NCI-H748 (cell line): ENCODE measurements around the gene UNC5B.
A peak's percentile ranks its signal among the peaks of the same experiment; 100 is the strongest.

Experiments used
- DNase-seq: peaks from one replicate; lab custom pipeline; 2025; ENCODE audit not compliant: unreplicated experiment; lab: John Stamatoyannopoulos, UW

Gene UNC5B

GRCh38 chr10:71337219-71337701 is 124.9 kb downstream of the UNC5B start:
- DNase-seq, result no peak

DNA sequence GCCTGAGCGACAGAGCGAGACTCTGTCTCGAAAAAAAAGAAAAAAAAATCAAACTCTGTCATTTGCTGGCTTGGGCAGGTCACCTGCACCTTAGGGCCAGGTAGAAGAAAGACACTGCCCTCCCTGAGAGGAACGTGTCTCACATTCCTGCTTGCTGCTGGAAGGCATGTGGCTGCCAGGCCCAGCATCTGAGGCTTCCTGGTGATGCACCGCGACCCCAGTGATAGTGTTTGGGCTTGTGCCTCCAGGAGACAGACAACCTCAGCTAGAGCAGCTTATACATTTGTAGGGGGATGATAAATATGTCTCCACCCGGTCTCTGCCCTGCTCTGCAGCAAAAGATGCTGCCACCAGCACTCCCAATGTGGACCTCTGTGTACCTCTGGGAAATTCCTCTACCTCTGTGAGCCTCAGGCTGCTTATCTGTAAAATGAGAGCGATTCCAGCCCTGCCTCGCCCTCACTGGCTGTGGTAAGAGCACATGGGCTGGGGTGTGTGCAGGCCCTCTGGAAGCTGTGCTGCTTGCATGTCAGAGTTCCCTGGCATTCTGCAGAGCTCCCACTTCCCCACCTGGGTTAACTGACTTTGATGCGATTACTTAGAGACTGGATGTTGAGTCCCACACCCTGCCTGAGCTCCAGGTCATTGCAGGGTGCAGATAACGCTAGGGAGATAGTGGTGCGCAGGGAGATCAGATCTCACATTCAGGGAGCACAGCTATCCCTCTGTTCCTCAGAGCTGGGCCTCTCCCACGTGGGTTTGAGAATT is 126.5 kb downstream of the UNC5B start:
- no peak for DNase-seq

- DNase-seq, result no peak
Measured at GRCh38 chr10:71339796-71340589, 127.6 kb downstream of the UNC5B start.

DNA sequence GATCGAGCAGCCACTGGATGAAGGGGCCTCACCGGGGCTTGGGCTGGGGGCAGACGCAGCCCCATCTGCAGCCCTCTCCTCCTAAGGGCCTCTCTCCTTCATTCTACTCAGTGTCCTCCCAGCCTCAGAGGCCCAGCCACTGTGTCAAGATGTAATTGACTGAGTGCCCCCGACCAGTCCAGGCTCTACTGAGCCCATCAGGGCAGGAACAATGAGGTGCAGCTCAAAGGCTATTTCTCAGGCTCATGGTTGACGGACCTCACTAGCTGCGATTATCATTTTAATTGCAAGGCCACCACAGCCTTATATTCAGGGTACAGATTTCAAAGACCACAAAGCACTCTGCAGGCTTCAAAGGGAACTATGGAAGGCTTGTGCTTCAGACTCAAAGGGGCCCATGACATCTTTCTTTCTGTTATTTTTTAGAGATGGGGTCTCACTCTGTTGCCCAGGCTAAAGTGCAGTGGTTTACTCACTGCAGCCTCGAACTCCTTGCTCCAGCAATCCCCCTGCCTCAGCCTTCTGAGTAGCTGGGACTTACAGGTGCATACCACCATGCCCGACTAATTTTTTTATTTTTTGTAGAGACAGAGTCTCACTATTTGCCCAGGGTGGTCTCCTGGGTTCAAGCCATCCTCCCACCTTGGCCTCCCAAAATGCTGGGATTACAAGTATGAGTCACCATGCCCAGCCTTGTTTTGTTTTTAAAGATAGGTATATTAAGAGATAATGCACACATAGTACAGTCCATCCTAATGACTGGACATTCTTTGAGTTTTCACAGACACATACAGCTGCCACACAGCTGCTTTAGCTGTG is 130.4 kb downstream of the UNC5B start:
- no peak for DNase-seq

- DNase-seq, result no peak
Measured at GRCh38 chr10:71343392-71343773, 131.0 kb downstream of the UNC5B start.

- DNase-seq, result no peak
Measured at GRCh38 chr10:71344154-71344925, 132.0 kb downstream of the UNC5B start.

GRCh38 chr10:71344993-71345480 is 132.7 kb downstream of the UNC5B start:
- DNase-seq, result no peak

DNA sequence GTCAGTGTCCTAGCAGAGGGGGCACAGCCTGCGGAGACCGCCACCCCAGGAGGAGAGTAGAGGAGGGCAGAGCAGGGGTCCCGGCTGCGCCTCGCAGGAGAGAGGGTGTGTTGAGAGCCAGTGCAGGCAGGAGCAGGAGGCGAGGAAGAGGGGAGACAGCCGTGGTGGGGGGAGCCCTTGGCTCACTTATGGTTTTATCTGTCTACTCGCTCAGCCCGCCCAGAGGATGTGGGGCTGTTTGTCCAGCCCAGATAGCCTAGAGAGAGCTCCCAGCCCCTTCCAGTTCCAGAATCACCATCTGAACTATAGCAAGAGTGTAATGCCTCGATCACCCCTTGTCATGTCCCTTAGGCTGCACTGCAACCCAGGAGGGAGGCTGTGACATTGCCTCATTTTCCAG is 133.3 kb downstream of the UNC5B start:
- no peak for DNase-seq

DNA sequence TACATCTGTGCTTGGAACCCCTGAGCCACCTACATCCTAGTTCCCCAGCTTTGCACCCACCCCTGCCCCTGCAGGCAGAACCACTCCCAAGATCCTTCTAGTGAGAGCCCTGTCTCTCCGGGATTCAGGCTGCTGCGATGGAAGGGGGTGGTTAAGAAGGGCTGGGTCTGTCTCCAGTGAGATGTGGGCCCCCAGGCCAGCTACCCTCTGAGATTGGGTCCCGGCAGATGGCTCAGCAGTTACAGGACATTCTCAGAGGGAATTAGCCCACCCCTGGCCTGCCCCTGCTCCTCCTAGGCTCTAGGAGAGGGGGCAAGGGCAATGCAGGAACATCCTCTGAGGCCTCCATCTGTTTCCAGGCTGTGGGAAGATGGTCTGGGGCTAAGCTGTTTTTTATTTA is 134.4 kb downstream of the UNC5B start:
- DNase-seq, result no peak

- DNase-seq, result peak; percentile 33
Measured at GRCh38 chr10:71347587-71348395, 135.4 kb downstream of the UNC5B start.

DNA sequence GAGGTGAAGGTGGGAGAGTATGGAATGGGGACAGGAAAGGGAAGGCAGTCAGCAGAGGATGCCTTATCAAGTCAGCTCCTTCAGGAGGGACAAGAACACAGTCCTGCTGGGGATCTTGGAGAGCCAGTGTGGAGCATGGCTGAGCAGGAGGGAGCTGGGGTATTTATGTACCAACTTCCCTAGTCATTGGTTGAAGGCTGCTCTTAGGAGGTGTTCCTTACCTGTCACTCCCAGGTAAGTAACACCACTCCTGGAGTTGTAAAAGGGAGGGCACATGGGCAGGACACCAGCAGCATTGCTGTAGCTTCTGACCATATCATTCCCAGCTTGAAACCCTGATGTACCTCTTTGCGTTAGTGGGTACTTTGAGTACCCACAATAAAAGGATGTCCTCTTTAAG is 136.5 kb downstream of the UNC5B start:
- DNase-seq, result no peak

DNA sequence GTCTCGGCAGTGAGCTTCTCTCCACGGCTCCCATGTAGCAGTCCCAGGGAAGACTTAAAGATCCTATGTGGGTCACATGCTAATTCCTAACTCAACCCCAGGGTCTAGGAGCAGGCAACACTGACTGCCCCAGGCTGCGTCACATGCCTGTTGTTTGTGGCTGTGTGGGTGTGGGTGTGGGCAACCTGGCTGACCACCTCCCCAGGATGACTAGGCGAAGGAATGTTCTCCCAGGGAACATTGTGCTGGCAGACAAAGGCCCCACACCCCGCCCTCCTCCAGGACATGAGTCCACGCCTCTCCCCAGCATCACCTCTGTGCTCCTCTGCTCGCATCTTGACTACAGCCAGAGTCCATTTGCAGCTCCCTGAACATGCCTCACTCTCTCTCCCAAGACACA is 137.0 kb downstream of the UNC5B start:
- DNase-seq, result no peak

DNA sequence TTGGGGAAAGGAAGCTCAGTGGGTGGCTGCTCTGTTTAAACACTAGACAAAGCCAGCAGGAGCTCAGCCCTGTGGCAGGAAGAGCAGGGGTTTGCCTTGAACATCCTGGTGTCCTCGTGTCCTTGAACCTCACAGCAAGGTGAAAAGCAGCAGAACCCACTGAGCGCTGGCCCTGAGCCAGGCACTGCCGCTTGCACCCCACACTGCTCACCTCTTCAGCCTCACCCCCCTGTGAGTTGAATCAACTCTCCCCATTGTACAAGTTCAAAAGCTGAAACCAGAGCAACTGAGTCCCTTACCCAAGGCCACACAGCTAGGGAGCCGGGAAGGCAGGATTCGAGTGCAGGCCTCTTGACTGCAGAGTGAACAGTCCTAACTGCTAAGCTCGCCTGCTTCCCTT is 138.7 kb downstream of the UNC5B start:
- no peak for DNase-seq

DNA sequence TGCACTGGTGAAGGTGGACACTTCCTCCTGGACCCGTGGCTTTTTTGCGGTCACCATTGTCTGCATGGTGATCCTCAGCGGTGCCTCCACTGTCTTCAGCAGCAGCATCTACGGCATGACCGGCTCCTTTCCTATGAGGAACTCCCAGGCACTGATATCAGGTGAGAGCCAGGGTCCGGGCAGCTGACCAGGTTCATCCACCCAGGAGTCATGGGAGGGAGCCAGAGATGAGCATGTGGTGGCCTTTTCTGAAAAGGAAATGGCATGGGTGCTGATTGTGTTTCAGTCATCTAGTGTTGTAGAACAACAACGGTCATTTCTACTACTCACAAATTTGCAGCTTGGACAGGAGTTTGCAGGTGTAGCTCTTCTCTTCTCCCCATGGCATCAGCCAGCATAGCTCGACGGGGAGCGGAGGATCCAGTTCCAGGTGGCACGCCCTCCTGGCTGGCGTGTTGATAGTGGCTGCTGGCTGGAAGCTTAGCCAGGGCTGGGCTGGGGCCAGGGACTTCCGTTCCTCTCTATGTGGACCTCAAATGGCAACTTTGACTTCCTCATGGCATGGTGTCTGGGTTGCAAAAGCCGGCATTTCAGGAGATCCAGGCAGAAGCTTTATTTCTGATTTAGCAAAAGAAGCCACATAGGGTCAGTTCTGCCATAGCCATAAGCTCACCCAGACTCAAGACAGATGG is 139.4 kb downstream of the UNC5B start:
- no peak for DNase-seq
